Inflammatory macrophage treated with lipopolysaccharide for 4 hours (primary cell): ENCODE measurements around the gene FMR1.

Experiments
- DNase-seq: peaks from one replicate; pipeline ENCODE4 v3.0.0-alpha.2; 2020

The FMR1 gene

GRCh38 chrX:147917700-147918695 is 6.3 kb downstream of the FMR1 start:
- peak; percentile 39 for DNase-seq

GRCh38 chrX:147920161-147920666 is 8.5 kb downstream of the FMR1 start:
- DNase-seq = no peak

GRCh38 chrX:147923605-147924004 is 11.9 kb downstream of the FMR1 start:
- no peak for DNase-seq

GRCh38 chrX:147927256-147927655 is 15.5 kb downstream of the FMR1 start:
- no peak for DNase-seq

GRCh38 chrX:147933815-147934214 is 22.1 kb downstream of the FMR1 start:
- no peak for DNase-seq

GRCh38 chrX:147935156-147935758 is 23.5 kb downstream of the FMR1 start:
- DNase-seq = no peak

- DNase-seq = no peak
Measured at GRCh38 chrX:147945286-147945685, 33.6 kb downstream of the FMR1 start.

- no peak for DNase-seq
Measured at GRCh38 chrX:147948531-147948930, 36.8 kb downstream of the FMR1 start.

- DNase-seq = no peak
Measured at GRCh38 chrX:147950352-147950751, 38.6 kb downstream of the FMR1 start.

- DNase-seq = no peak
Measured at GRCh38 chrX:147953976-147954375, 42.3 kb downstream of the FMR1 start.

GRCh38 chrX:147957291-147957690 is 45.6 kb downstream of the FMR1 start:
- no peak for DNase-seq

GRCh38 chrX:147958291-147958690 is 46.6 kb downstream of the FMR1 start:
- DNase-seq = no peak

GRCh38 chrX:147960722-147961121 is 49.0 kb downstream of the FMR1 start:
- DNase-seq = no peak

GRCh38 chrX:147962476-147962875 is 50.8 kb downstream of the FMR1 start:
- DNase-seq = no peak

- no peak for DNase-seq
Measured at GRCh38 chrX:147978931-147979330, 67.2 kb downstream of the FMR1 start.

GRCh38 chrX:147981038-147981752 is 69.5 kb downstream of the FMR1 start, which contains the start of gene FMR1NB:
TSS of gene FMR1NB (plus strand) at chrX:147981337. CDS start at chrX:147981403, 66 bp downstream.
- DNase-seq = no peak
